H1 (cell line): ENCODE measurements around the gene CYB561. TPM values are rescaled to one million over a fixed set of nuclear protein-coding genes. Genes with fewer than 3 reads are reported as not detected.

ENCODE experiments used
- BCL11A ChIP-seq, 2 experiments: IDR thresholded peaks; one replicate each; pipeline ENCODE4 v1.6.1; 2011; ENCODE audit warnings: low read depth in 2 of 2, low read length in 2 of 2, mild to moderate bottlenecking in 2 of 2
- CBX8 ChIP-seq: fragments of 300-800, 300-1000 bp; sonication (generic); IDR thresholded peaks from 2 replicates; pipeline ENCODE4 v1.7.1; 2016; ENCODE audit warnings: low read depth, low read length, borderline replicate concordance
- TEAD4 ChIP-seq: IDR thresholded peaks from 2 replicates; pipeline ENCODE4 v1.6.1; 2012; ENCODE audit warnings: low read depth, low read length, inconsistent platforms, mixed read lengths
- USF2 ChIP-seq: IDR thresholded peaks from 2 replicates; pipeline ENCODE4 v1.6.1; 2011; ENCODE audit warnings: low read length, improper control_type of control experiment
- polyA plus RNA-seq, 7 experiments: library from polyadenylated mRNA; depleted of rRNA in 3 of 7; stranded (reverse) in 5 of 7; unstranded in 2 of 7; fragments of >200 nt in 5 of 7; fragments of 200-250 nt in 2 of 7; gene quantifications; 1 replicate in 5 of 7; 2 replicates in 1 of 7; 4 replicates in 1 of 7; pipeline versions ENCODE4 v1.2.1 to v1.2.3, GENCODE V29; 2011 to 2013; ENCODE audit warnings: missing spikeins in 2 of 7, mixed read lengths in 2 of 7
- small RNA-seq: library from polyadenylated mRNA; stranded (forward); fragments of <200 nt; extraction: miRNeasy Mini kit (QIAGEN cat#:217004); gene quantifications from one replicate; pipeline ENCODE3, GENCODE V24; 2013; ENCODE audit not compliant: insufficient read depth
- total RNA-seq: library from RNA; stranded (reverse); fragmentation: NEBNext Ultra II Directional; extraction: Animal tissue kit (Norgen Biotek cat#: 25700); gene quantifications from 2 replicates; pipeline ENCODE4 v1.2.1, GENCODE V29; 2021
- TF ChIP-seq, protein P1 (sequence below): IDR thresholded peaks from 2 replicates; pipeline ENCODE4 v1.6.1; 2012; ENCODE audit warnings: low read length, inconsistent platforms

CYB561 gene
- total and polyA plus RNA-seq, 2 of the 8 experiments (the other 6 are each of a cell fraction or from before 2014, with no cell fraction given) = 19.7 to 23.4 TPM

GRCh38 chr17:63382826-63383225 lies 63.3 kb downstream of the CYB561 start (continued):
- TF ChIP-seq, protein P1, sequence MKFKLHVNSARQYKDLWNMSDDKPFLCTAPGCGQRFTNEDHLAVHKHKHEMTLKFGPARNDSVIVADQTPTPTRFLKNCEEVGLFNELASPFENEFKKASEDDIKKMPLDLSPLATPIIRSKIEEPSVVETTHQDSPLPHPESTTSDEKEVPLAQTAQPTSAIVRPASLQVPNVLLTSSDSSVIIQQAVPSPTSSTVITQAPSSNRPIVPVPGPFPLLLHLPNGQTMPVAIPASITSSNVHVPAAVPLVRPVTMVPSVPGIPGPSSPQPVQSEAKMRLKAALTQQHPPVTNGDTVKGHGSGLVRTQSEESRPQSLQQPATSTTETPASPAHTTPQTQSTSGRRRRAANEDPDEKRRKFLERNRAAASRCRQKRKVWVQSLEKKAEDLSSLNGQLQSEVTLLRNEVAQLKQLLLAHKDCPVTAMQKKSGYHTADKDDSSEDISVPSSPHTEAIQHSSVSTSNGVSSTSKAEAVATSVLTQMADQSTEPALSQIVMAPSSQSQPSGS = no peak
- no peak for TF ChIP-seq BCL11A (IDR thresholded peaks at IDR 0.05; ENCODE audit: low read depth in 2 of 2, low read length in 2 of 2)
- TF ChIP-seq TEAD4 = no peak
- no peak for TF ChIP-seq USF2
- no peak for TF ChIP-seq CBX8
- TF ChIP-seq, all 59 proteins: peak for 0

Small RNAs within 50 kb of the gene (small RNA-seq; reads per million reads assigned to genes)
- not detected for gene AC005828.6

Other genes with a start within 250 kb of the CYB561 start
- 4.5 and 5.5 TPM in 2 replicates for gene ACE, start 30.8 kb upstream of the CYB561 start, total RNA-seq
- gene ACE, start 30.8 kb upstream of the CYB561 start, polyA plus RNA-seq (2011; rRNA removed) = 2.5 and 4.0 TPM in 2 replicates
- gene KCNH6, start 77.1 kb upstream of the CYB561 start, total RNA-seq = 1.8 TPM in 2 replicates
- gene KCNH6, start 77.1 kb upstream of the CYB561 start, polyA plus RNA-seq (2011; rRNA removed) = 3.6 and 5.0 TPM in 2 replicates
- 87.3 and 94.1 TPM in 2 replicates for gene DCAF7, start 104.2 kb upstream of the CYB561 start, total RNA-seq
- 74.9 and 97.4 TPM in 2 replicates for gene DCAF7, start 104.2 kb upstream of the CYB561 start, polyA plus RNA-seq (2011; rRNA removed)
- gene TACO1, start 154.6 kb upstream of the CYB561 start, total RNA-seq = 23.6 and 24.0 TPM in 2 replicates
- gene TACO1, start 154.6 kb upstream of the CYB561 start, polyA plus RNA-seq (2011; rRNA removed) = 19.1 and 19.8 TPM in 2 replicates
- gene MAP3K3, start 176.1 kb upstream of the CYB561 start, total RNA-seq = 21.0 and 22.6 TPM in 2 replicates
- gene MAP3K3, start 176.1 kb upstream of the CYB561 start, polyA plus RNA-seq (2011; rRNA removed) = 10.3 and 14.8 TPM in 2 replicates